Measurements from ENCODE around the gene MTFMT.
A peak's percentile ranks its signal among the peaks of the same experiment; 100 is the strongest.
"Not testable (repeated sequence)": the region's sequence is repeated elsewhere in the genome, so short reads cannot be mapped to it uniquely, and the experiment has no call there.

The MTFMT gene

DNA sequence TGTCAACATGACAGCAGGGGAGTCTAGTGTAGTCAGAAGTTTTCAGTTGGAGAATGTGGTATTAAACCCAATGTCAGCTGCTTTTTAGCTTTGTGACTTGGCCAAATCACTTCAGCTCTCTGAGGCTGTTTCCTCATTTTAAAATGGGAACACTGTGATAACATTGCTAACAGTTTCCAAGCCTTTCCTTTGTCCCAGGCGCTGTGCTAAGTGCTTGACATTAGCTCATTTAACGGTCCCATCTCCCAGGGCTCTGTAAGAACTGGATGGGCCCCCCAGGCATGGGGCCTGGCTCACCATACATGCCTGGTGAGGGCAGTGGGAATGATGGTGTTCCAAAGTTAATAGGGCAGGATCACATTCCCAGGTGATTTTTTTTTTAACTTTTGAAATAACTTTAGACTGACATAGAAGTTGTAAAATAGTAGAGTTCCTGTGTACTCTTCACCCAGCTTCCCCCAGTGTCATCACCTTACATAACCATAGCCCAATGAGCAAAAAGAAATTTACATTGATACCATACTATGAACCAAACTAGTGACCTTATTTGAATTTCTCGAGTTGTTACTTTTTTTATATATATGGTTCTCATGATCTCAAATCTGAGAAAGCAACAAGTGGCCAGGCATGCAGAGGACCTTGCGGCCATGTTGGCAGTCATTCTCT, 30.6 kb upstream of the MTFMT start:
- DNase-seq = no peak

DNA sequence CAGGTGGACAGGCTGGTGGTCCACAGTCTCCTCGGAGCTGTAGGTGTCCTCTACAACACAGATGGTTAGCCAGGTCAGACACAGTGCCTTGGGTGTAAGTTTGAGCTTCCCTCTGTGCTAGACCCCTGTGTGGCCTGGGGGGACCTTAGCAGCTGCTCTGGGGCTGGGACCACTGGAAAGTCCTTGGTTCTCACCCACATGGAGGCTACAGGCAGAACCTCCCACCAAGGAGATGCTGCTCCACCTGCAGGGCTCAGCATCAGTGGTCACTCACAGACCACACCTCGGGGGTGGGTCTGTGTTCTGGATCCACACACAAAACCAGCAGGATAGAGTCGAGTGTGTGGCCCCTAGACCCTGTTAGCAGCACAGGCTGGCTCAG, 29.9 kb upstream of the MTFMT start:
- DNase-seq = no peak

DNA sequence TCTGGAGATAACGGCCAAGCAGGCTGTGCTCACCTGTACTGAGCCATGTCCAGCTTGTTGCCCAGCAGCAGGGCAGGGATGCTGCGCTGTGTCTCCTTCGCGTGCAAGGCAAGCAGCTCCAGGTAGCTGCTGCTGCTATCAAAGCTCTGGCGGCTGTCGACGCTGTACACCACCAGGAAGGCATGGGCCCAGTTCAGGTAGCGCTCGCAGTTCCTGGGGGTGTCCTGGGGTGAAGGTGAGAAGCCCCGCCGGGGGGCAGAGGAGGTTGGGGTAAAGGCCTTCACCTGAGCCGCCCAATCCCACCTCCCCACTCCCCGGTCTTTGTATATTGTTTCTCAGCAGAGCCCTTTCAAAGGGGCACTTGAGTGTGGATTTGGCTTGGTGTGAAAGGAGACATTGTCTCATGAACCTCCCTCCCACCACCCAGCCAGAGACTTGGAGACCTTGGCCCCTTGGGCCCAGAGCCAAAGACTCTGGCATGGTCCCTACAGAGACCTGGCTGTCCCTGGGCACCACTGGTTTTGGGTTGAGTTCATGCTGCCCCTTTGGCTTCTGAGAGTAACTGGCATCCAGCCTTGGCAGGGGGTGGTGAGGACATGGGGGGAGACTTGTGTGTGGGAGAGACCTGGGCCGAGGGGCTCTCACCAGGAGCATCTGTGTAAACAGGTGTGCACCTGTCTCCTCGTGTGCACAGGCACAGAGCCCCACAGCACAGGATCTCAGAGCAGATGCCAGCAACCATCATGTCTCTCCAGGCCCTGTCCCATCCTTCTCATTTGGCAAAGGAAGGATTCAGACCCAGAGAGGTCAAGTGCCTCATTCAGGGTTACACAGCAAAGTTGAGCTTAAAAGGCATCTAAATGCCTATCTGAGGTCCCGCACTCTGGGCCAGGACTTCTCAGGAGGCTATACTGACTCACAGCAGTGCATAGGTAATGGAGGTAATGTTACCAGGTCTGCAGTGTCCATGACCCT, 29.2 kb upstream of the MTFMT start:
- DNase-seq = no peak

DNA sequence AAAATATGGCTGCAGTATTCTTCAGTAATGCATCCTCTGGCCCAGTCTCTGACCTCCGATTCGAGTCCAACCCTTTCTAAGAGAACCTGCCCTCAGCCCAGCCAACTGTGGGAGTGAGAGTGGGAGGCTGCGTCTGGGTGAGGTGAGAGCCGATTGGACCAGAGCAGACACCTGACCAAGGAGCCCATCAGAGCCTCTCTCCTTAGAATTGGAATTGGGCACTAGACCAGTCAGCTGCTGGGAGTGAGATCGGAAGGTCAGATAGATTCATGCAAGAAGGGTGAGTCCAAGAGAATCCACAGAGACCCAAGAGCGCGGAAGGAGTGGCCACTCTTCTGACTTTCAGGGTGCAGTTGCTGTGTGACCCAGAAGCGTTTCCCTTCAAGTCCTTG, 28.1 kb upstream of the MTFMT start:
- DNase-seq = no peak

DNA sequence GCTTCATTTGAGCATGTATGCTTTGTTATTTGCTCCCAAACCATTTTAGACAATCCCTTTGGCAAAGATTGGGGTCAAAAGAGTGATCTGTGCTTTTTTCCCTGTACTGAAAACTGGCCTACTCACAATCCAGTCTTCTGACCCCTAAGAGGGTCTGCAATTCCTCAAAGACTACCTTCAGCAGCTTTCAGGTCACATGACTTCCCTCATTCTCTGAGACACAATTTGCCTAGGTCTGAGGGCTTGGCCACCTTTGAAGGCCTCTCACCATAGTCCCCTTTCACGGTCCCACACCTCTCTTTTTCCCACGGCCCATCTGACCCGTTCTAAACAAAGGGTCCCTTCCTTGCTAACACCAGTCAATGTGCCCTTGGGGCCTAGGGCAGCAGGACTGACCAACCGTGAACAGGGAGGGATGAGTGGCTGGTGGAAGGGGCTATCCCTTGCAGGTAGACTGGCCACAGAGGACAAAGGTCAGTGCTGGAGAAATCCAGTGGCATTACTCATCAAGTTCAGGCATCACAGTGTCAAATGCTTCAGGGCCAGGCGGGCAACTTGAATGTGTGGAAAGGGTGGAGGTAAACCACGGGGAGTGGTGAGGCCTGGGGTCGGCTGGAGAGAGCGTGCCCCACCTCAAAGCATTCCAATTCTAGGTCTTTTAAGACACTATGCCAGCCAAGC, 27.6 kb upstream of the MTFMT start:
- DNase-seq = no peak

DNA sequence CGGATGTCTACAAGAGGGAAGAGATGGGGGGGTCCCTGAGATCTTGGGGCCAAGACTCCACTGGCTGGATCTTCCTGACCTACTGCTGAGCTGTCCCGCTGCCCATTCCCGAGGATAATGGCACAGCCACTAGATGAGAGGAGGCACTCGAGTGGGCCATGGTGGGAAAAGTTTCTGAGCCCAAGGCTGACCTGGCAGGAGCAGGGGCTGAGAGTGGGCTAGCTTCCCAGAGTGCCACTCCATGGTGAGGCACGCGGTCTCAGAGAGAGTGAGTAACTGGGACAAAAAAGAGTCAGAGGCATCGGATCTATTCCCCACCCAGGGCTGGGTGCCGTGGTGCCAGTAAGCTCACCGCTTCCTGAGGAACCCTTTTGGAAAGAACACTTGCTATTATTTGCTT, 26.7 kb upstream of the MTFMT start:
- no peak for DNase-seq

DNA sequence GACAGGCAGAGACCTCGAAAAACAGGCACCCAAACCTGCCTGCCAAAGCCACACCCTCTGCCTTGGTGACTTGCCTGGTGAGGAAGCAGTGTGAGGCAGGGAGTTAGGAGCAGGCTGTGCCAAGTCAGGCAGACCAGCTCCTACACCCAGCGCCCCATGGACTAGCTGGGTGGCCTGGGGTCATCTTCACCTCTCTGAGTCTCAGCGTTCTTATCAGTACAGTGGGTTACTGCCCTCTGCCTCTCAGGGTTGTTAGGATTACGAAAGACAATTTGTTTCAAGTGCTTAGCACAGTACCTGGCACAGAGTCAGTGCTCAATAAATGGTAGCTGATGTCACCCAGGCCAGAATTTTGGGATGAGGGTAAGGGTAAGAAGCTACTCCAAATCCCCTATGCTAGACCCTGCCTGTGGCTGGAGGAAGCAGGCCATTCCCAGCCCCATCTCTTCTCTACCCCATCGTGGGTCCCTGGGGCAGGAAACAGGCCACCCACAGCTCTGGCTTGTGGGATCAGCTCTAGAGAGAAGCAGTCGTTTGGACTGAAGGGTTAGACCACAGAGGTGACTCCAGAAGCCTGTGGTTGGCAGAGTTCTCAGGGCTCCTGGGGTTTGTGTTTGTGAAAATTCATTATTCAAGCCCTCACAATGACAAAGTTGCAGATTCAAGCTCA, 25.9 kb upstream of the MTFMT start:
- DNase-seq = peak in 1 of 5 experiments; percentile 42

DNA sequence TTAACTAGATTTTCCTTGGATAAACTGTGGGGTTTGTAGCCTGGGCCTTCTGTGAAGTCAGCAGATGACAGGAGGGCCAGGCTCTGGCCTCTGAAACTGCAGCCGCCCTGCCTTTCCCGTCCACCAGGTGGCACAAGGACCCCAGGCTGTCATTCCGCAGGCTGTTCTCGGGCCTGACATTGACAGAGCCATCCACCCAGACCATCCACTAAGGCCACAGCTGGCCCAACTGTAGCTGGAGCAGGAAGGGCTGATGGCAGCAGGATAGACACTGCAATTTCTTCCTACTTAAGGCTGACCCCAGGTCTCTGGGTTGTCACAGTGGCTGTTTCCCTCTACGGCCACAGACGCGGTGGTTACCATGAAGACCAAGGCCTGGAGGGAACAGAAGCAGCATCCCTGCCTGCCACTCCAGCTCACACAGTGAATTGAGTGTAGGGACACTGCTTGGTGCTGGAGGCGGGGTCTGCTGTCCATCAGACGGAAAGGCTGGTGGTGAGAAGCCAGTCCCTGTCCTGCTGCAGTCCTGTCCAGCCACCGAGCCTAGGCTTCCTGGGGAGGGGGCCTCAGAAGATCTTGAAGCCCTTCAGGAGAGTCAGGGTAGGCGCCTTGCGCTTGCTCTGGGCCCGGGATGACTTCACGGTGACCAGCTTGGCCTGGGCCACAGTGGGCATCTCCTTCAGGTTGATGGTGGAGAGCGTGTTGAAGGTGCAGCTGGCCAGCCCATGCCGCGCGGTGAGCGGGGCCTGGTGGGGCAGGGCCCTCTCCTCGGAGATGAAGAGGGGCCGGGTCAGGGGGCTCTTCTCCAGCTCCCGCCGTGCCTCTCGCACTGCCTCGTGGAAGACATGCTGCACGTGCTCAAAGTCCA, 25.1 kb upstream of the MTFMT start:
- DNase-seq = peak in 3 of 5 experiments; percentile 23 to 49 (median 27)

DNA sequence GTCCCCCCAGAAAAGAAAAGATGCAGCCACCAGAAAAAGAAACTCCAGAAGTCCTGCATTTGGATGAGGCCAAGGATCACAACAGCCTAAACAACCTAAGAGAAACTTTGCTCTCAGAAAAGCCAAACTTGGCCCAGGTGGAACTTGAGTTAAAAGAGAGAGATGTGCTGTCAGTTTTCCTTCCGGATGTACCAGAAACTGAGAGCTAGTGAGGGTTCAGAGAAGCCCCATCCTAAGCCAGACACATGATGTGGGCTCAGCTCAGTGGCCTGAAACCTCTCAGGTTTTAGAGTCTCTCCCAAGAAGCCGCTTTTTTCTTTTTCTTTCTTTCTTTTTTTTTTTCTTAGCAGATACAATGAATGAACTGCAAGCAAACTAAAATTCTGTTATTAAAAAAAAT, 23.5 kb upstream of the MTFMT start:
- no peak for DNase-seq

DNA sequence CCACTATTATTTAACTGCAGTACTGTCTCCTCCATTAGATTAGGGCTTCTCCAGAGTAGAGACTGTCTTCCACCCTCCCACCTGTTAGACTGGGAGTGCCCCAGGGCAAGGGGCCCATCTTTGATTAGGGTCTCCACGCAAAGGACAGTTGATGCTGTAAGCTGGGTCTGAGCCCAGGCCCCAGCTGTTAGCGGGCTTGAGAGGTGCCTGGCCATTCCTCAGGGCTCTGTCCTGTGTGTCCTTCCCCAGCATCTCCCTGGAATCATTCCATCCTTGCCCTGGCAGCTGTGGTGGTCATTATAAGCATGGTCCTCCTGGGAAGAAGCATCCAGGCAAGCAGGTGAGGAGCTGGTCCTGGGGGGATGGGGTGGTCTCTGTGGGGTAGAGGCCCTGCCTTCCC, 21.8 kb upstream of the MTFMT start:
- no peak for DNase-seq

DNA sequence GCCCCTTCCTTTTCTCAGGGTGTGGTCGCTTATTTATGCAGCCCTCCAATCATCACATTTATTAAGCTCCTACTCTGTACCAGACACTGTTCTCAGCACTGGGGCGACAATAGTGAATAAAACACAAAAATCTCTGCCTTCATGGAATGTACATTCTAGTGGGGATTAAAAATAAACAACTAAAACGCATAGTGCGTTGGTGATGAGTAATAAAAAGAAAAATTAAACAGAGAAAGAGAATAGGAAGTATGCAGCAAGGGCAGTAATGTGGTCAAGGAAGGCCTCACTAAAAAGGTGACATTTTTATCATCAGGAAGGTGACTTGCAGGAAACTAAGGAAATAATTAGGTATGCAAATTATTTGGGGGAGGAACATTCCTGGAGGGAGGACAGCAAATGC, 20.8 kb upstream of the MTFMT start:
- no peak for DNase-seq

DNA sequence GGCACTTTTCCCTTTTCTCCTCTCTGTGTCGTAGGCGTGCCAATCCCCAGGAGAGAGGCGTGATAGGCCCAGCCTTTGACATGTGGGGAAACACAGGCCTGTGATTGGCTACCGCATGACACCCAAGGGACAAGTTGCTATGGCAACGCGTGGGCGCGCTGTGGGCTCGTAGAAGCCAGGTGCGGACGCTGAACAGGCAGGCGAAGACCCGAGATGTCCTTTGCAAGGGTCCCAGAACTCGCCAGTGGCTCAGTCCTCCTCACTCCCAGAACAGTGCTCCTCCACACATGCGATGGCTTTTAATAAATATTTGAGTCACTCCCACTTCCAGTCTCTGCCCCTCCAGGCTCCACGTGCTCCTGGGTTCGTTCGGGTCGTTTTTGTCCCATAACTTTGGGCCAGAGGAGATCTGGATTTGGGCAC, 20.0 kb upstream of the MTFMT start:
- DNase-seq = peak; percentile 55 to 91 (median 82)

DNA sequence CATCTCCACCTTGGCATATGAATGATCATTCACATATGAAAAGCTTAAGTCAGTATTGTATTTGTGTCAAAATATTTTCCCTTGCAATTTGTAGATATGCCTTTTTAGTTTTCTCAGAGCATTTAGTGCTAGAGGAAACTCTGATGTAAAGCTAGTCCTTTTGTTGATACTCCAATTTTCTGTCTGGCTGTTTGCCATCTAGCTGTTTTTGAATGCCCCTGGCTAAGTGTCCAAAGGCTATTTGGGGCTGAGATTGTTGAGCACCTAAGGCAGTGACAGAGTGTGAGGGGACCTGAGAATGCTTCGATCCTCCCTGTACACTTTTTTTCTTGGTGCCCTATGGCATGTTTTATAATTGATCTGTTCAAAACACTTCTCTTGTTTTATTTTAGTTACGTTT, 18.8 kb upstream of the MTFMT start:
- DNase-seq = no peak

DNA sequence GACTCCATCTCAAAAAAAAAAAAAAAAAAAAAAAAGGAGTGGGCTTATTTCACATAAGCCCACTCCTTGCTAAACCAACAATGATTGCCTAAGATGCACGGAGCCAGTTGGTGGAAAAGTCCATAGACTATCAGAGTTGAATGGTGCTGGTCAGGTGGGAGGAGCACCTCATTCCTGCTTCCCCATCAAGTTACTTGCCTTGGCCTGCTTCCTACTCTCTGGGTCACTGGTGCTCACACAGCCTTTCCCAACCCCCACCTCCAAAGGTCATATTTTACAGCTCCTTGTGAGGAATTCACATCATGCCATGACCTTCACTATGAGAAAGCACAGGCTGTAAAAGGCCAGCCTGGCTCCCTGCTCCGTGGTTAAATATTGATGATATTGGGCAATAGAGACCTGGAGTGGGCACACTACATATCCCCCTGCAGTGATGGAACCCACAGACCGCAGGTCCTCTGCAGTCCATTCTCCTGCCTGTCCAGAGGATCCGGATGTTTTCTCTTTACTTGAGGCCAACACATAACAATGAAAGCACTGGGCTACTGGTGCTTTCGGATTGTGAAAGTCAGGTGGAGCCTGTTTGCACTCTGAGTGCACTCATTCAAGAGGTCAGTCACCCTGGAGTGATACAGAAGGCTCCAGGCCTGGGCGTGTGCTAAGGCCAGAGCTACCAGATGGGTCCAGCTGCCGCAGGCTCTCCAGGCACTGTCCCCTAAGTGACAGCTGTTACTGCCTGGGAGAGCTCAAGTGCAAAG, 15.5 kb upstream of the MTFMT start, which contains the start of gene SLC51B:
TSS of gene SLC51B (plus strand) at position 664 of the 758 bp plus-strand sequence. CDS start 4,618 bp downstream, outside the sequence.
- no peak for DNase-seq

DNA sequence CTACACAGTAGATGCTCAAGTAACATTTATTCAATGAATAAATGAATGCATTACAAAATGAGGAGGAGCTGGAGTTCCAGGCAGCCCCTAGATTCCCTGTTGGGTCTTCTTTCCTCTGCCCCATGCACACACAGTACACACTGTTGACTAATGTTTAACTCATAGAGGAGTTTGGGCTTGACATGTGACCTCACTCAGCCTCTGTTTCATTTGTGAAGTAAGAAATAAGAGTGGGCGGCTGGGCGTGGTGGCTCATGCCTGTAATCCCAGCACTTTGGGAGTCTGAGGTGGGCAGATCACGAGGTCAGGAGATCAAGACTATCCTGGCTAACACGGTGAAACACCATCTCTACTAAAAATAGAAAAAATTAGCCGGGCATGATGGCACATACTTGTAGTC, 14.8 kb upstream of the MTFMT start:
- not testable (repeated sequence) for DNase-seq

DNA sequence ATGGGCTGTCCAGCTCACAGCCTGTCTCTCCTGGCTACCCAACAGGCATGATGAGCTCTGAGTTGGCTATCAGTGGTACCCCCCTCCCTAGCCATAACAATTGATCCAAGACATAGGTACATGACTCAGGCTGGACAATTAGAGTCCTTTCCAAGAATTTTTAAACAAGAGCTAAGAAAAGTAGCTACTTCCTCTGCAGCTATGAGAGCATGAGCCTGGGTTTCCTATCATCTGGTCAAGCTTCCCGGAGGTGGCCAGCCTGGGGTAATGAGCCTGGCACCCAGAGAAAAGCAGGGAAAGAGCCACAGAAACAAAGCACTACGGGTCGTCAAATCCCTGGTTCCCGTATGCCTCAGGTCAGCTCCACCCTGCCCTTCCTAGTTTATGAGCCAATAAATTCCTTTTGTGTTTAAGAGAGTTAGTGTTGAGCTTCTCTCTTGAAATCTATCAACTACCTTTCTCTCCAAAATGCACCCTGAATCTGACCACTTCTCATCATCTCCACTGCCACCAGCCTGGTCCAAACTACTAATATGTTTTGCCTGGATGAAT, 13.4 kb upstream of the MTFMT start:
- no peak for DNase-seq

DNA sequence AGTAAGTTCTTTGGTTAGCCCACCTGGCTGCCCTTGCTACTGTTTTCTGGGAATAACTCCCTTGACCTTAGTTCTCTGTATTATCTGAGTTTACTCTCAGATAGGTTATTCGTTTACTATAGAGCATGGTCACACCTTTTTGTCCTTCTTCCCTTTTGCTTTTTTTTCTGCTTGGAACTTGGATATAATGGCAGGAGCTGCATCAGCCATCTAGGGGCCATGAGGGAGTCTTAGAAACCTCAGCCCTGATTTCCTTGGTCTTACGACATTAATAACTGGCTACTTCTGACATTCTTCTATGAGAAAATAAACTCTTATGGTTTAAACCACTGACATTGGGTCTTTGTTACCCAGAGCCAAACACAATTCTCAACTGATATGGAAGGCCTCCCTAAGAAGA, 12.3 kb upstream of the MTFMT start:
- no peak for DNase-seq

DNA sequence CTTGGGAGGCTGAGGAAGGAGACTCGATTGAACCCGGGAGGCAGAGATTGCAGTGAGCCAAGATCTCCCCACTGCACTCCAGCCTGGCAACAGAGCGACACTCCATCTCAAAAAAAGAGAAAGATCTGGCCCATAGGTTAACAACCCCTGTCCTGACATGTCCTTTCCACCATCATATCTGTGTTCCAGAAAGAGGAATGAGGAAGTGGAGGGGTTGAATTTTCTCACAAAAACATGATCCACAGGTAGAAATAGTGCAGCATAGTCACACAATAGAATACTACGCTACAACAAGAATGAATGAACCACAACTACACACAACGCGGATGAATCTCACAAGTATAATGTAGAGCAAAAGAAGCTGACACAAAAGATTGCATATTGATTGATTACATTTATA, 11.0 kb upstream of the MTFMT start:
- DNase-seq = no peak

DNA sequence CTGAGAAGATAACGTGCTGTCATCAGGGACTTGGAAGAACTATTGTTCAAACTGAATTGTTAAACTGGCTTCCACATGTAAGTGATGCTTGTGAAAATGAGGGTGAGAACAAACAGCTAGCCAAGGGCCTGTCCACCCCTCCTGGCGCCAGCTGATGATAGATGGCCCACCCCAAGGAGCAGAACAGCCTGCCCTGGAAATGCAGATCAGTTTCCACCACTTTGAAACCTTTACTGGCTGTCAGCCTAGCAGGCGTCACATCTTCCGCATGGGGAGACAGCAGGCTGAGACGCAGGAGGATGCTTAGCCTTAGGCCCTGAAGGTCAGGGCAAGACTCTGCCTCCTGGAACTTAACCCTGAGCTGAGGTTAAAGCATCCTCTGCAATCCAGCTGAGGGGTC, 9.4 kb upstream of the MTFMT start:
- no peak for DNase-seq

DNA sequence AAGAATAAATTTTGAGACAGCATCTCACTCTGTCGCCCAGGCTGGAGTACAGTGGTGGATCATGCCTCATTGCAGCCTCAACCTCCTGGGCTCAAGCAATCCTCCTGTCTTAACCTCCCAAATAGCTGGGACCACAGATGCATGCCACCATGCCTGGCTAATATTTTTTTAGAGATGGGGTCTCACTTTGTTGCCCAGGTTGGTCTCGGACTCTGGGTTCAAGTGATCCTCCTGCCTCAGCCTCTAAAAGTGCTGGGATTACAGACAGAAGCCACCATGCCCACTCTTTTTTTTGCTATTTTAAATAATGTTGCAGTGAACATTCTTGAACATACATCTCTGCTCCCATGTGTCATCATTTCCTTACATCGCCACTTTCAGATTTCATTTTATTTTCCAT, 9.0 kb upstream of the MTFMT start:
- no peak for DNase-seq

DNA sequence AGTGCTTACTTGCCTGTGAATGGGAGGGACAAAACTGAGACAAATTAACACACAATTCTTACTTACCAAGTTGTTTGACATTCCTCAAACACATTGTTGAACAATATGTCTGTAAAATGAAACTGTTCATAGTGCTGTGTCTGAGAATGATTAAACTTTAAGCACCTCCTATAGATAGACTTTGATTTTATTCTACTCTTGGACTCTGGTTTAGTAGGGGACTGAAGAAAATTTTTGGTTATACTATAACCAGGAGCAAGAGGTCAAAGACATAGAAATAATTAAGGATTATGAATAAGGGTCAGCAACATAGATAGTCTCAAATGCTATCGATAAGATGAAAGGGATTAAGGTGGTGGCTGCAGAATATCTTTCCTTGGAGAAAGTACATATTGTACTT, 7.9 kb upstream of the MTFMT start:
- no peak for DNase-seq
